ENCODE data around the gene JAG1.

Gene JAG1

GRCh38 chr20:10689385-10689784 lies 15.6 kb upstream of the JAG1 start (continued):
- TF ChIP-seq PRDM2 (tag by site-specific recombination; IDR thresholded peaks at IDR 0.05; ENCODE audit: borderline replicate concordance) (no peak), ZNF571 (tag by site-specific recombination; IDR thresholded peaks at IDR 0.05) (no peak), ZNF398 (tag by site-specific recombination; IDR thresholded peaks at IDR 0.05) (no peak), ZBTB6 (tag by site-specific recombination; IDR thresholded peaks at IDR 0.05) (no peak), ZNF777 (tag by site-specific recombination; IDR thresholded peaks at IDR 0.05; ENCODE audit: borderline replicate concordance) (no peak), ZFP3 (tag by site-specific recombination; IDR thresholded peaks at IDR 0.05; ENCODE audit: low read depth) (no peak), KLF10 (tag by site-specific recombination; IDR thresholded peaks at IDR 0.05) (no peak)

GRCh38 chr20:10687895-10688294 lies 14.1 kb upstream of the JAG1 start:
- no peaks in the 10 kb centered on the region for H3K9me3 ChIP-seq (ENCODE audit: control insufficient read depth, insufficient read depth, low read depth, low read length)
- H3K4me3 ChIP-seq (ENCODE audit: low read depth, low read length): no peak overlapping the region
- no peaks in the 10 kb centered on the region for H3K36me3 ChIP-seq (ENCODE audit: control insufficient read depth in 2 of 2, insufficient read depth in 1 of 2, low read length in 2 of 2)
- H3K27ac ChIP-seq (ENCODE audit: extremely low read depth, low read depth, low read length): no peak overlapping the region
- no peak for TF ChIP-seq ZNF341 (tag by site-specific recombination; IDR thresholded peaks at IDR 0.05; ENCODE audit: low read depth)
- no peak for TF ChIP-seq ZNF704 (tag by site-specific recombination; IDR thresholded peaks at IDR 0.05)
- TF ChIP-seq ATF2 (tag by site-specific recombination; IDR thresholded peaks at IDR 0.05; ENCODE audit: low read depth): no peak
- TF ChIP-seq ZBTB44 (tag by site-specific recombination; IDR thresholded peaks at IDR 0.05): no peak
- TF ChIP-seq ZSCAN30 (tag by site-specific recombination; IDR thresholded peaks at IDR 0.05): no peak
- no peak for TF ChIP-seq ZNF239 (tag by site-specific recombination; IDR thresholded peaks at IDR 0.05)
- no peak for TF ChIP-seq ELK4 (IDR thresholded peaks at IDR 0.05; ENCODE audit: borderline replicate concordance, low read depth, low read length)
- no peak for TF ChIP-seq ZNF670 (tag by site-specific recombination; IDR thresholded peaks at IDR 0.05; ENCODE audit: low read depth)
- TF ChIP-seq ZNF148 (tag by site-specific recombination; IDR thresholded peaks at IDR 0.05; ENCODE audit: borderline replicate concordance): no peak
- no peak for TF ChIP-seq ZNF521 (tag by site-specific recombination; IDR thresholded peaks at IDR 0.05)
- no peak for TF ChIP-seq ZNF174 (tag by site-specific recombination; IDR thresholded peaks at IDR 0.05)
- H3K4me1 ChIP-seq (ENCODE audit: control insufficient read depth, insufficient read depth, low read length): no peaks in the 10 kb centered on the region
- ChIA-PET CTCF (interaction anchor here (0.6 to 1.2 kb wide), 2 partner anchors 11 to 14 kb away, joined by 3 read pairs; partner anchors contain the start of gene JAG1), POLR2A (interaction anchor here (2.0 kb wide), 1 partner anchor 14 kb away, joined by 6 read pairs; the partner anchor contains the start of gene JAG1)

All from HEK293 (cell line).